Tongue (tissue), 2 donors: ENCODE results near the gene PLOD3. TPM values are rescaled to one million over a fixed set of nuclear protein-coding genes. Genes with fewer than 3 reads are reported as not detected.

ENCODE experiments used
- DNase-seq: peaks from one replicate; pipeline ENCODE4 v3.0.0-alpha.2; 2015
- total RNA-seq: library from RNA; depleted of rRNA; stranded (reverse); fragments of >200 nt; gene quantifications from one replicate; pipeline ENCODE4 v1.2.3, GENCODE V29; 2014

The PLOD3 gene
- total RNA-seq, 1 donor from 2014 or later, result 32.1 TPM

GRCh38 chr7:101179117-101179516, 38.3 kb downstream of the PLOD3 start:
- DNase-seq, result no peak

GRCh38 chr7:101177644-101178043, 39.7 kb downstream of the PLOD3 start:
- no peak for DNase-seq

- no peak for DNase-seq
Measured at GRCh38 chr7:101175664-101176063, 41.7 kb downstream of the PLOD3 start.

GRCh38 chr7:101174322-101174854, 43.0 kb downstream of the PLOD3 start:
- no peak for DNase-seq

GRCh38 chr7:101173752-101174244, 43.6 kb downstream of the PLOD3 start:
- DNase-seq, result no peak

GRCh38 chr7:101172854-101173751, 44.3 kb downstream of the PLOD3 start:
- peak; percentile 75 for DNase-seq

GRCh38 chr7:101172005-101172853, 45.2 kb downstream of the PLOD3 start:
- DNase-seq, result no peak

GRCh38 chr7:101171442-101171837, 45.9 kb downstream of the PLOD3 start:
- DNase-seq, result no peak

GRCh38 chr7:101170617-101171441, 46.6 kb downstream of the PLOD3 start:
- no peak for DNase-seq

GRCh38 chr7:101169838-101170551, 47.4 kb downstream of the PLOD3 start:
- DNase-seq, result peak; percentile 69

- no peak for DNase-seq
Measured at GRCh38 chr7:101169110-101169837, 48.1 kb downstream of the PLOD3 start.

- no peak for DNase-seq
Measured at GRCh38 chr7:101168412-101169049, 48.9 kb downstream of the PLOD3 start.

GRCh38 chr7:101167645-101168411, 49.6 kb downstream of the PLOD3 start:
- no peak for DNase-seq

GRCh38 chr7:101166909-101167644, 50.3 kb downstream of the PLOD3 start:
- DNase-seq, result no peak

GRCh38 chr7:101166648-101166908, 50.8 kb downstream of the PLOD3 start:
- DNase-seq, result no peak

GRCh38 chr7:101165958-101166647, 51.3 kb downstream of the PLOD3 start:
- DNase-seq, result no peak

GRCh38 chr7:101165075-101165957, 52.1 kb downstream of the PLOD3 start, which contains the start of gene VGF:
Gene VGF, minus strand, starts transcription at chr7:101165569. Its CDS starts 726 bp downstream, at chr7:101164843.
- peak; percentile 96 for DNase-seq
